ENCODE data around the gene CILP.

DNA sequence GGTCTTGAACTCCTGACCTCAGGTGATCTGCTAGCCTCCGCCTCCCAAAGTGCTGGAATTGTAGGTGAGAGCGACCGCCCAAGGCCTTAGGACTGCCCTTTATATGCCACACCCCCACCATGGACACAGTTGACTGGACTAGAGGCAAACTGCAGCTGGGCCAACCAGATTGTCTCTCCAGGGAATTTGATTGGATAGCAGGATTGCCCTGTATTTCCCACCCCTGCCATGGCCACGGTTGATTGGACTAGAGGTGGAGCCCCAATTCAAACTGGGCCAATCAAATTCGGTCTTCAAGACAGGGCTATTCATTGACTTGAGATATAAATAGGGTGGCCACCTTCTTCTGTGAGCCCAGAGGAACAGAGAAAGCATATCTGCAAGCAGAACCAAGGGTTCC is 19.3 kb downstream of the CILP start:
- TF ChIP-seq POLR2A (IDR thresholded peaks at IDR 0.05; ENCODE audit: low read depth, low read length) (no peak), TAF1 (IDR thresholded peaks at IDR 0.05; ENCODE audit: low read depth, low read length) (no peak), POLR2AphosphoS5 (IDR thresholded peaks at IDR 0.05; ENCODE audit: low read depth, low read length) (no peak), SPI1 (IDR thresholded peaks at IDR 0.05; ENCODE audit: low read depth, low read length) (no peak), POU2F2 (IDR thresholded peaks at IDR 0.05; ENCODE audit: low read depth, low read length) (no peak), PAX5 (IDR thresholded peaks at IDR 0.05; ENCODE audit: insufficient read depth, low read length, severe bottlenecking) (no peak)
